Measurements from ENCODE around the gene CNOT8.

GRCh38 chr5:154917757-154918156 is 59.3 kb downstream of the CNOT8 start:
- TF ChIP-seq CTCF (IDR thresholded peaks at IDR 0.05) = no peak
- no peak for TF ChIP-seq POLR2A (IDR thresholded peaks at IDR 0.05)
- no peak for TF ChIP-seq POLR2AphosphoS5 (IDR thresholded peaks at IDR 0.05)
